SHP77 (cell line): ENCODE results near the gene ITGA5.

Experiments
- DNase-seq, 2 experiments: peaks; one replicate each; lab custom pipeline; 2025; lab: John Stamatoyannopoulos, UW

ITGA5 gene

DNA sequence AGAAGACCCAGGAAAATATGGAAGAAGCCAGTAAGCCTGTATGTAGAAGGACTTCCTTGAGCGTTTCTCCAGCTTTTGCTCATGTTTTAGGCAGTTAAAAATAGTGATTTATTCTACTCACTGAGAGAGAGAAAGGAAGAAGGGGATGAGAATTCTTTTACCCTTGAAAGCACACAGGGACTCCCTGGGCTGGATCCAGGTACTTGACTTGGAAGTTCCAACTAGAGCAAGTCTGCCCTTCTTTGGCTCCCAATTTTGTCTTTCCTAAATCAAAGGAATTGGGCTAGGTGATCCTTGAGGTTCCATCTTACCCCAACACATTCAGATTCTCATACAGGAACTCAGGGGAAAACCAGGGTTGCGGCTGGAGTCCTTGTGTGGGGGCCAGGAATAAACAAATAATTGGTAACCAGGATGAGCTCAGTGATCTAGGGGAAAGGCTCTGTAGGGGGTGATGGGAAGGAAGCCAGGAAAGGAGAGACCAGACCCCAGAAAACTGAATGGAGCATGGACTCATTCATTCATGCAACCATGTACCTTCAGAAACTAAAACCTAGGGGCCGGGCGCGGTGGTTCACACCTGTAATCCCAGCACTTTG lies 11.5 kb upstream of the ITGA5 start:
- DNase-seq: no peak

- no peak for DNase-seq
Measured at GRCh38 chr12:54429014-54429471, 10.0 kb upstream of the ITGA5 start.

DNA sequence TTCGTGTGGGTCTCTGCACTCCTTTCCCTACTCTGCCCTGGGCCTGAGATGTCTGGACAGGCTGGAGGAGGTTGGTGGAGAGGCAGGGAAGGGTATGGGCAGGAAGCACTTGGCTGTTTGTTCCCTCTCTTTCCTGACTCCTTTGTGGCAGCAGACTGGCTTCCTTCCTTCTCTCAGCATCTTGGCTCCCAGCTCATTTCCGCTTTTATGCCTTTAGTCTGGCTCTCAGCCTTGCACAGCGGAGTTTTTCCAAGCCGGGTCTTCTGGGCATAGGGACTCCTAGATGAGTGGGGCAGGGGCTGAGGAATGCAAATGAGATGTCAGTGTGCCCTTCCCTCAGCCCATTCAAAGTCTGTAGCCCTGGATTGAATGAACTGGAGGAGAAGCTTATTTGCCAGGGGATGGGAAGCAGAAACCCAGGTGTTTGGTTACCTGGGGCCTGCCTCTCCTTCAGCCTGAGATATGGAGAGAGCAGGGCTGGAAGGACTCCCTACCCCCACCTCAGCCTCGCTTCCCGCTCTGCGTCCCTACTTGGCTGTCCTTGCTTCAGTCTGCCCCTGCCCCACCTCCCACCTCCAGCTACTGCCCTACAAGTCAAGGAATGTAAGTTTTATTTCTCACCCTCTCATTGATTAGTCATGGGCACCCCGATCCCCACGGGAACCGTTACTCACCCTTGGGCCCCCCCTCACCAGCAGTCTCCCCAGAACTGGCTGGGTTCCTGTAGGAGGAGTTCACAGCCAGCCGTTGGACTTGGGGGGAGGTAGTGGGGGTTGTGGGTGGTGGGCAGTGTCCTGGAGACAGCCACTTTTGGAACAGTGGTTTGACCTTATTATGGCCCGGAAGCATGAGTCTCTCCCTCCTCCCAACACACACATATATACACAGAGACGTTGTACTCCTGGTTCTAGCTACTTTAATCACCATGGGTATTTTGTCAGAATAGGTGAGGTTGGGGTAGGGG lies 9.3 kb upstream of the ITGA5 start:
- DNase-seq: no peak

DNA sequence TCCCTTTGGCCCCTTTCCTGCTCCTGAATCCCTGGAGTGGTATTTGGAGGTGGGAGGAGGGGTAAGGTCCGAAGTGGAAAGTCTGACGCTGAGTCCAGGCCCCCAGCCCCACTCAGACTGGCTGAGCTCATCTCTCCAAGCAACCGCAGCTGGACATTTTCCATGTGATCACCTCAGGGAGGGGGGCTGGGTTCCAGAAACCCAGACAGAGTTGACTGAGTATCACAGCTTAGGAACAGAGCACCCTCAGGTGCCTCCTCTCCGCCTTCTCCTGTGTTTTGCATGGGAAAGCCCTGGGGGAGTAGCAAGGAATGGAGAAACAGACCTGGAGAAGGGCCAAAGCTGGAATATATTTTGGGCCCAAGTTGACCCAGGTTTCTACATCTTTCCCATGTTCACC lies 8.0 kb upstream of the ITGA5 start:
- DNase-seq: no peak

GRCh38 chr12:54426690-54427089 lies 7.6 kb upstream of the ITGA5 start:
- no peak for DNase-seq

DNA sequence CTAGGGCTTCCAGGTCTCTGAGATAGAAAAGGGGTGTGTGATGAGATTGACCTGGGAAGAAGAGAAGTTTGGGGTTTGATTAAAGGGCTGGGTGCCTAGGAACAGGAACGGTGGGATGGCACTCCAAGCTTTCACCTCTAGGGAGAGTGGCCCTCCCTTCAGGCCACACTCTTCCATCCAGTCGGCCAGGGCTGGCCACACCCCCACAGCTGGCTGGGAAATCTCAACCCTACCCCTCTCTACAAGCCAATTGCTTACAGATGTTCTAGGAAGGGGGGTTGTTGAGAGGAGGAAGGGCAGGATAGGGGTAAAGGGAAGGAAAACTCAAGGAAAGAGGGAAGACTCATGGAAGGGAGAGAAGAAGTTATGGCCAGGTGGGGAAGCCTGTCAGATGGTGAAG lies 6.6 kb upstream of the ITGA5 start:
- DNase-seq: no peak

GRCh38 chr12:54424224-54424623 lies 5.2 kb upstream of the ITGA5 start:
- DNase-seq: no peak

DNA sequence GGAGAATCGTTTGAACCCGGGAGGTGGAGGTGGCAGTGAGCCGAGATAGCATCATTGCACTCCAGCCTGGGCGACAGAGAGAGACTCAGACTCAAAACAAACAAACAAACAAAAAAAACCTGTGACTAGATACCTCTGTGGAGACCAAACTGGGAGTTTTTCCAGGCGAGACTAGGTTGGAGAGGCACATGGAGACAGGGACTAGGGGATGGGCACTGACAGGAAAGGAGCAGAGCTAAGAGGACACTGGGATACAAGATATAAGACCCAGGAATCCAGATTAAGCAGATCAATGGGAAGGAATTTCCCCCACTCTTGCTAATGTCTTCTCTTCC lies 4.7 kb upstream of the ITGA5 start:
- DNase-seq: no peak

- no peak for DNase-seq
Measured at GRCh38 chr12:54421879-54422250, 2.8 kb upstream of the ITGA5 start.

- no peak for DNase-seq
Measured at GRCh38 chr12:54421175-54421878, 2.3 kb upstream of the ITGA5 start.

- no peak for DNase-seq
Measured at GRCh38 chr12:54420766-54421144, 1.7 kb upstream of the ITGA5 start.

- no peak for DNase-seq
Measured at GRCh38 chr12:54418441-54419087, 502 bp downstream of the ITGA5 start.

DNA sequence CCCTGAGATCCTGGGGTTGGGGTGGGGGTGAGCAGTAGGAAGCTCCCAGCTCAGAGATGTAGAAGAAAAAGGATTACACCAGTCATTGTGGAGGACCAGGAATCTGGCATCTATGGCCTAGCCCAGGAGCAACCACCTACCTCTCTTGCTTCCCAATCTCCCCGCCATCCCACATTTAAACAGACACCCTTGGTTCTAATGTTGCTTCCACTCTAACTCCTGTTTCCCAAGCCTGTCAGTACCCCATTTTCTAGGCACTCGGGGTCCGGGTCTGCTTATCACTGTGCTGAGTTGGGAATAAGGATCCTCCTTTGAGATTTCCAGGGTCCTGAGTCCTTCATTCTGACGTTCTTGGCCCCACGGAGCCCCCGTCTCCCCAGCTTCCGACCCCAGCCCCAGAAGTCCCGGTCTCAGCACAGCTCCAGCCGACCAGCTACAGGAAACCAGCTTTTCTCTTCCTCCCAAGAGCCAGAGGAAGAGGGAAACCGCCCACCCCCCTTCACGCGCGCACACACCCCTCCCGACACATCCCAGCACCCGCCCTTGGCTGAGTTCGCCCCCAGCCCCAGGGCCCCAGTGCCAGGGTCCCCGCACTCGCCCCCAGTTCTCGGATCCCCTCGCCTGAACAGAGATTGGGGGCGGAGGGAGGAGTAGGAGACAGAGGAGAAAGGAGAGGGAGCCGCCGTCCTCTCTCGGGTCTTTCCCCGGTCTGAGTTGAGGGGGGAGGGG lies 1.2 kb downstream of the ITGA5 start:
- DNase-seq: no peak

- no peak for DNase-seq
Measured at GRCh38 chr12:54416687-54417603, 2.1 kb downstream of the ITGA5 start.

- no peak for DNase-seq
Measured at GRCh38 chr12:54415221-54415929, 3.7 kb downstream of the ITGA5 start.

DNA sequence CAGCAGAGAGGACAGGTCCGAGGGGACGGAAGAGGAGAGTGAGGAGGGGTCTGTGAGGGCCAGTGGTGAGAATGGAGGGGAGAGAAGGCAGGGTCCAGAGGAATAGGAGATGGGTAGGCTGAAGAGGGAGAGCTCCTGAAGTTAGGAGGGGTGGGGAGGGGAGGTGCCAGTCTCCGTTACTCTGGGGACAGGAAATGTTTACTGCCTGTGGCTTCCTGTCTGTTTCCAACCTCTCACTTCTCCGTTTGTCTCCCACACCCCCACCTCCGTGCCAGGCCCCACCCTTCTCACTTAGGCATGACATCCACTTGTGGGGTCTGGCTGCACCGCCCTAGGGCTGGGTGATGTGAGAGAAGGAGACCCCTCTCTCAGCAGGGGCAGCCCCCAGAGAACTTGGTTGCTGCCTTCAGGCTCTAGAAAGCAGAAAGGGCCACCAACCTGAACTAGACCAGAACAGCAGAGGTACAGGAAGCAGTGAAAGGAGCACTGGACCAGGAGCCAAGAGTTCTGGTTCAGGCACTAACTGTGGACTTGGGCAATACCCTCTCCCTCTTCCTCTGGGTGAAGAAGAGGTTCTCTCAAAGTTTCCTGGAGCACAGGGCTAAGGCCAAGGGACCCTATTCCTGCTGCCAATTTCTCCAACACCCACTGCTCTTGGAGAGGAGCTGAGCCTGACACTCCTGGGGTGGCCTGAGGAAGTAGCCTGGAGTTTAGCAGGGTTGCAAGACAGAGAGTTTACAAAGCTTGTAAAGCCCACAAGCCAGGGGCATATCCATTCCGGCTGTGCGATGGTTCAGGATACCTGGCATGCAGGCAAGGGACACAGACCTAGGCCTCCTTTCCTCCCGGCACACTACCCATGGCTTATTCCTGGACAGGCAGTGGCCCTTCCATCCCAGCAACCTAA lies 5.5 kb downstream of the ITGA5 start:
- DNase-seq: no peak

DNA sequence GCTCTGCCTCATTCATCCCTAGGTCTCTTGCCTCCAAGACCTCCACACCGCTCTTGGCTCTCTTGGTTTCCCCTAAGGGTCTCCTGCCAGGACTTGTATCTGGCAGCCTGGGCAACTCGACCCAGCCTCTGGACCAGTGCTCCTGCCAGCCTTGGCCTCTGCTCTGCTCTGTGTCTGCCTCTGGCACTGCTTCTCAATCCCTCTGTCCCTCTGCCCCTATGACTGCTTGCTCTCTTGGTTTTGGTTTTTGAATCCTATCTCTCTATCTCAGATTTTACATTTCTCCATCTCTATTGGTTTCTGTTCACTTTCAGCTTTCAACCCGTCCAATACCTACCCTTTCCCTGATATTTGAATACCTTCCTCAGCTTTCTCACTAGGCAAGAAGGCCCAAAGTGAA lies 6.3 kb downstream of the ITGA5 start:
- no peak for DNase-seq

- no peak for DNase-seq
Measured at GRCh38 chr12:54412348-54412747, 6.7 kb downstream of the ITGA5 start.
